ENCODE measurements around the gene ARL15.

DNA sequence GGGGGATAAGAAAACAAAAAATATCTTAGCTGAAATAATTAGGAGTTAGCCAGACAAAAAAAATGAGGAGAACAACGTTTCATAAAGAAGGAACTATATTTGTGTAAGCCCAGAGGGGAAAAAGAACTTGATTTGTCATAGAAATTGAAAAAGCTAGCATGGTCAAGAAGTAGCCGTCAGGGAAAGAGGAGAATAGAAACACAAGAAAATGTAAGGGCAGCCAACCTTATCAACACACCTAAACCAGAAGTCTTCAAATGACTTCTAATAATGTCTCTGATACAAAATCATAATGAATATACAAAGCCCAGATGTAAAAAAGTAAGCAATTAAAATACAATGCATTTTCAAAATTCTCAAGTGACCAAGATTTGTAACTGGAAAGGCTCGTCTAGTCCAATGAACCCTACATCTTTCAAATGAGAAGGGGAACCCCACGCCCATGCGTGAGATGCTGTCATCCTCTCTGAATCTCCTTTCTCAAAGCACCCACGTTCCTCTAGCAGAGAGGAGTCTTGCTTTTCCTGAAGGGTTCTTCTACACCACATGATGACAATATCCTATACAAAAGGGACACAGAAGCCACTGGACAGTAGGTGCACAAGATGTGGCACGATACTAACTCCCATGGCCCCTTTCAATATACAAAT is 103.7 kb downstream of the ARL15 start:
- TF ChIP-seq, protein P1, sequence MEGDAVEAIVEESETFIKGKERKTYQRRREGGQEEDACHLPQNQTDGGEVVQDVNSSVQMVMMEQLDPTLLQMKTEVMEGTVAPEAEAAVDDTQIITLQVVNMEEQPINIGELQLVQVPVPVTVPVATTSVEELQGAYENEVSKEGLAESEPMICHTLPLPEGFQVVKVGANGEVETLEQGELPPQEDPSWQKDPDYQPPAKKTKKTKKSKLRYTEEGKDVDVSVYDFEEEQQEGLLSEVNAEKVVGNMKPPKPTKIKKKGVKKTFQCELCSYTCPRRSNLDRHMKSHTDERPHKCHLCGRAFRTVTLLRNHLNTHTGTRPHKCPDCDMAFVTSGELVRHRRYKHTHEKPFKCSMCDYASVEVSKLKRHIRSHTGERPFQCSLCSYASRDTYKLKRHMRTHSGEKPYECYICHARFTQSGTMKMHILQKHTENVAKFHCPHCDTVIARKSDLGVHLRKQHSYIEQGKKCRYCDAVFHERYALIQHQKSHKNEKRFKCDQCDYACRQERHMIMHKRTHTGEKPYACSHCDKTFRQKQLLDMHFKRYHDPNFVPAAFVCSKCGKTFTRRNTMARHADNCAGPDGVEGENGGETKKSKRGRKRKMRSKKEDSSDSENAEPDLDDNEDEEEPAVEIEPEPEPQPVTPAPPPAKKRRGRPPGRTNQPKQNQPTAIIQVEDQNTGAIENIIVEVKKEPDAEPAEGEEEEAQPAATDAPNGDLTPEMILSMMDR (conservative IDR thresholded peaks at IDR 0.05; ENCODE audit: low read length), result no peak
- TF ChIP-seq EZH2phosphoT487 (IDR thresholded peaks at IDR 0.05; ENCODE audit: borderline replicate concordance), result no peak

Measured in Loucy (cell line).